GM21390 (cell line): ENCODE measurements around the gene SLC6A1.

Source experiments
- ATAC-seq: cut with Tn5 transposase; IDR thresholded peaks from one replicate; pipeline ENCODE4 v1.9.1; 2021; ENCODE audit not compliant: unreplicated experiment

Gene SLC6A1

GRCh38 chr3:10992943-10993728 is 588 bp downstream of the SLC6A1 start:
- no peak for ATAC-seq

- no peak for ATAC-seq
Observed at GRCh38 chr3:10993729-10994065, 1.1 kb downstream of the SLC6A1 start.

GRCh38 chr3:10994306-10994705 is 1.8 kb downstream of the SLC6A1 start:
- ATAC-seq: no peak

GRCh38 chr3:10995871-10996270 is 3.3 kb downstream of the SLC6A1 start:
- no peak for ATAC-seq

- ATAC-seq: no peak
Observed at GRCh38 chr3:10996345-10997013, 3.9 kb downstream of the SLC6A1 start.

GRCh38 chr3:10997196-10997595 is 4.6 kb downstream of the SLC6A1 start:
- no peak for ATAC-seq

GRCh38 chr3:10998542-10998941 is 6.0 kb downstream of the SLC6A1 start:
- ATAC-seq: no peak

GRCh38 chr3:10999221-11000107 is 6.9 kb downstream of the SLC6A1 start:
- ATAC-seq: no peak

GRCh38 chr3:11000528-11000927 is 8.0 kb downstream of the SLC6A1 start:
- no peak for ATAC-seq

GRCh38 chr3:11001020-11001657 is 8.6 kb downstream of the SLC6A1 start:
- no peak for ATAC-seq

- no peak for ATAC-seq
Observed at GRCh38 chr3:11001658-11002021, 9.1 kb downstream of the SLC6A1 start.

GRCh38 chr3:11002371-11002807 is 9.8 kb downstream of the SLC6A1 start:
- no peak for ATAC-seq

GRCh38 chr3:11004563-11004962 is 12.0 kb downstream of the SLC6A1 start:
- no peak for ATAC-seq

- no peak for ATAC-seq
Observed at GRCh38 chr3:11005686-11006256, 13.2 kb downstream of the SLC6A1 start.

GRCh38 chr3:11006986-11007933 is 14.7 kb downstream of the SLC6A1 start:
- ATAC-seq: no peak

GRCh38 chr3:11009898-11010297 is 17.4 kb downstream of the SLC6A1 start:
- no peak for ATAC-seq

GRCh38 chr3:11010426-11011165 is 18.0 kb downstream of the SLC6A1 start:
- ATAC-seq: no peak

GRCh38 chr3:11014253-11014652 is 21.7 kb downstream of the SLC6A1 start:
- ATAC-seq: no peak

GRCh38 chr3:11014752-11015151 is 22.2 kb downstream of the SLC6A1 start:
- no peak for ATAC-seq
